Liver (tissue), 3 donors: Measurements from ENCODE around the gene PLCB2.

Source experiments
- CTCF ChIP-seq: fragments of 150-350 bp; IDR thresholded peaks from 2 replicates; pipeline ENCODE4 v1.5.1; 2017; ENCODE audit warnings: improper control_type of control experiment, low read depth, low read length; ENCODE audit not compliant: missing input control
- FOXA1 ChIP-seq: IDR thresholded peaks from 2 replicates; pipeline ENCODE4 v1.6.1; 2016; ENCODE audit warnings: antibody characterized with exemption
- MAX ChIP-seq: IDR thresholded peaks from 2 replicates; pipeline ENCODE4 v1.6.1; 2016; ENCODE audit warnings: antibody characterized with exemption
- RAD21 ChIP-seq, 2 donors: IDR thresholded peaks; 2 replicates each; pipeline ENCODE4 v1.6.1; 2016; ENCODE audit warnings: antibody characterized with exemption in 2 of 2, mild to moderate bottlenecking in 2 of 2
- ZBTB33 ChIP-seq: IDR thresholded peaks from 2 replicates; pipeline ENCODE4 v1.6.1; 2016; ENCODE audit warnings: antibody characterized with exemption
- TF ChIP-seq, protein P1 (sequence below): IDR thresholded peaks from 2 replicates; pipeline ENCODE4 v1.6.1; 2016; ENCODE audit warnings: antibody characterized with exemption, mild to moderate bottlenecking
- donor health status: healthy.
- donor health status: healthy.

- TF ChIP-seq CTCF (no peak), FOXA1 (no peak), RAD21 (IDR thresholded peaks at IDR 0.05) (no peak), ZBTB33 (no peak), MAX (no peak)
- TF ChIP-seq, protein P1, sequence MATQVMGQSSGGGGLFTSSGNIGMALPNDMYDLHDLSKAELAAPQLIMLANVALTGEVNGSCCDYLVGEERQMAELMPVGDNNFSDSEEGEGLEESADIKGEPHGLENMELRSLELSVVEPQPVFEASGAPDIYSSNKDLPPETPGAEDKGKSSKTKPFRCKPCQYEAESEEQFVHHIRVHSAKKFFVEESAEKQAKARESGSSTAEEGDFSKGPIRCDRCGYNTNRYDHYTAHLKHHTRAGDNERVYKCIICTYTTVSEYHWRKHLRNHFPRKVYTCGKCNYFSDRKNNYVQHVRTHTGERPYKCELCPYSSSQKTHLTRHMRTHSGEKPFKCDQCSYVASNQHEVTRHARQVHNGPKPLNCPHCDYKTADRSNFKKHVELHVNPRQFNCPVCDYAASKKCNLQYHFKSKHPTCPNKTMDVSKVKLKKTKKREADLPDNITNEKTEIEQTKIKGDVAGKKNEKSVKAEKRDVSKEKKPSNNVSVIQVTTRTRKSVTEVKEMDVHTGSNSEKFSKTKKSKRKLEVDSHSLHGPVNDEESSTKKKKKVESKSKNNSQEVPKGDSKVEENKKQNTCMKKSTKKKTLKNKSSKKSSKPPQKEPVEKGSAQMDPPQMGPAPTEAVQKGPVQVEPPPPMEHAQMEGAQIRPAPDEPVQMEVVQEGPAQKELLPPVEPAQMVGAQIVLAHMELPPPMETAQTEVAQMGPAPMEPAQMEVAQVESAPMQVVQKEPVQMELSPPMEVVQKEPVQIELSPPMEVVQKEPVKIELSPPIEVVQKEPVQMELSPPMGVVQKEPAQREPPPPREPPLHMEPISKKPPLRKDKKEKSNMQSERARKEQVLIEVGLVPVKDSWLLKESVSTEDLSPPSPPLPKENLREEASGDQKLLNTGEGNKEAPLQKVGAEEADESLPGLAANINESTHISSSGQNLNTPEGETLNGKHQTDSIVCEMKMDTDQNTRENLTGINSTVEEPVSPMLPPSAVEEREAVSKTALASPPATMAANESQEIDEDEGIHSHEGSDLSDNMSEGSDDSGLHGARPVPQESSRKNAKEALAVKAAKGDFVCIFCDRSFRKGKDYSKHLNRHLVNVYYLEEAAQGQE, result no peak
These were observed 58.0 kb downstream of the PLCB2 start for GRCh38 chr15:40249477-40250303.
